OCI-LY3 (cell line): Measurements from ENCODE around the gene FAT1.

Experiments used
- CTCF ChIP-seq: fragments of 200-600, 300-600 bp; sonication (generic); IDR thresholded peaks from 2 replicates; pipeline ENCODE4 v1.5.1; 2014; ENCODE audit warnings: antibody characterized with exemption, low read length, low read depth
- EZH2phosphoT487 ChIP-seq: fragments of 200-600 bp; shearing (Covaris generic); IDR thresholded peaks from 2 replicates; pipeline ENCODE4 v1.6.1; 2018; ENCODE audit warnings: antibody characterized with exemption, mixed run types, low read depth

- no peak for TF ChIP-seq CTCF
- no peak for TF ChIP-seq EZH2phosphoT487
Measured at GRCh38 chr4:186553717-186554116, 169.9 kb downstream of the FAT1 start.
